ENCODE measurements around the gene UPK1A. TPM values are rescaled to one million over a fixed set of nuclear protein-coding genes. Genes with fewer than 3 reads are reported as not detected.

Gene UPK1A
- total and polyA plus RNA-seq, 2 of the 8 experiments (the other 6 are each of a cell fraction or from before 2014, with no cell fraction given) = 0.56 to 9.9 TPM

DNA sequence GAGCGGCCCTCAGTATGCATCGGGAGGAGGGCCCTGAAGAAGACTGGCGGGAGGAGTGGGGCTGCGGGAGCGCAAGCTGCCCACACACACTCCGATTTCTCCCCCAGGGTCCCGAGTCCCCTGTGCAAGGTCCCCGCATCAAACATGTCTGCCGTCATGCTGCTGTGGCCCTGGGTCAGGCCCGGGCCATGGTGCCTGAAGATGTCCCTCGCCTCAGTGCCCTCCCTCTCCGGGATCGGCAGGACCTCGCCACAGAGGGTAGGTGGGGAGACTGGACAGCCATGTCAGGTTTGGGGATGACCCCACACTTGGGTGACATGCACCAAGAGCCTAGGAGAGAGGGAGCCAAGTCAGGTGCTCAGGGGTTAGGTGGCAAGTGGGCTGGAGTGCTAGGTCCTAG is 56.1 kb downstream of the UPK1A start:
- peaks cover 33 to 56% (median 47%) of the 10 kb centered on the region in 4 experiments for H3K36me3 ChIP-seq (ENCODE audit: control insufficient read depth in 2 of 4, insufficient read depth in 4 of 4, low read length in 3 of 4)
- H2BK120ac ChIP-seq (replicated peaks; ENCODE audit: low read depth, low read length) = no peak overlapping the region
- no peak overlapping the region for H3K56ac ChIP-seq (replicated peaks; ENCODE audit: insufficient read length, low read depth, low read length)
- H3K9ac ChIP-seq (replicated peaks in 1 of 4; ENCODE audit: extremely low read depth in 1 of 4, low read depth in 3 of 4, low read length in 3 of 4) = no peak overlapping the region
- H3K79me1 ChIP-seq (ENCODE audit: low read depth, low read length) = peaks cover 8% of the 10 kb centered on the region
- no peak overlapping the region for H3K18ac ChIP-seq (ENCODE audit: extremely low read depth, low read length)
- no peak overlapping the region for H3K4me2 ChIP-seq (ENCODE audit: insufficient read depth in 1 of 2, low read depth in 2 of 2, low read length in 2 of 2)
- peaks cover 0 to 20% of the 10 kb centered on the region in 2 experiments; a peak in 2 of 4 replicates for H3K79me2 ChIP-seq (ENCODE audit: control insufficient read depth in 1 of 2, insufficient read depth in 2 of 2, low read length in 2 of 2)
- no peak overlapping the region for H3K27ac ChIP-seq (ENCODE audit: low read depth, low read length)
- no peak overlapping the region for H3K4ac ChIP-seq (replicated peaks; ENCODE audit: insufficient read length, low read depth, low read length)
- FAIRE-seq (no peak), DNase-seq (ENCODE audit: low read depth in 1 of 2, low spot score in 2 of 2) (no peak)
- H3K27me3 ChIP-seq (replicated peaks in 1 of 4; ENCODE audit: control insufficient read depth in 3 of 4, extremely low read depth in 1 of 4, insufficient read depth in 3 of 4, low read length in 3 of 4) = no peaks in the 10 kb centered on the region
- no peak overlapping the region for H2AK5ac ChIP-seq (ENCODE audit: low read depth, low read length)
- no peak overlapping the region for H3K14ac ChIP-seq (ENCODE audit: insufficient read length)
- H3K4me1 ChIP-seq (replicated peaks in 1 of 4; ENCODE audit: control insufficient read depth in 3 of 4, insufficient read depth in 4 of 4, low read length in 3 of 4) = peaks cover 0 to 5% (median under 1%) of the 10 kb centered on the region in 4 experiments; a peak in 2 of 7 replicates
- no peak overlapping the region for H2BK5ac ChIP-seq (ENCODE audit: low read depth, low read length)
- no peak overlapping the region for H3K4me3 ChIP-seq (ENCODE audit: extremely low read depth in 1 of 4, insufficient read depth in 2 of 4, low read depth in 3 of 4, low read length in 4 of 4)
- ChIA-PET POLR2A (ENCODE audit: partially characterized antibody) (interaction anchor here (0.6 to 5.0 kb wide), 2 partner anchors 15 to 44 kb away, joined by 3 to 54 read pairs; no protein-coding TSS in a partner anchor), CTCF (ENCODE audit: partially characterized antibody) (interaction anchor here (11.8 kb wide), 1 partner anchor 16 kb away, joined by 80 read pairs; the partner anchor contains the start of gene IGFLR1)
- peaks cover 3% of the 10 kb centered on the region; the same call in 1 of the 2 replicates for H3K23me2 ChIP-seq (ENCODE audit: low read depth, low read length)
- no peak overlapping the region for H4K91ac ChIP-seq (replicated peaks; ENCODE audit: insufficient read length, low read length)
- no peak overlapping the region for H3K23ac ChIP-seq (ENCODE audit: insufficient read length)
- peaks cover 7 to 13% of the 10 kb centered on the region in 2 experiments for H4K20me1 ChIP-seq (replicated peaks in 1 of 2; ENCODE audit: control insufficient read depth in 1 of 2, insufficient read depth in 2 of 2, low read length in 2 of 2)
- H4K8ac ChIP-seq (ENCODE audit: extremely low read depth, insufficient read depth, low read length) = no peak overlapping the region; the same call in 1 of the 2 replicates
- H4K5ac ChIP-seq (ENCODE audit: insufficient read length, low read depth, low read length) = no peak overlapping the region
- TF ChIP-seq KDM1A (IDR thresholded peaks at IDR 0.05; ENCODE audit: borderline replicate concordance, low read length) = no peak
- no peak for TF ChIP-seq SIN3A (conservative IDR thresholded peaks at IDR 0.05 in 1 of 2, IDR thresholded peaks at IDR 0.05 in 1 of 2; ENCODE audit: low read depth in 1 of 2, low read length in 2 of 2)
- TF ChIP-seq SUZ12 (IDR thresholded peaks at IDR 0.05; ENCODE audit: low read length) = no peak
- no peak for TF ChIP-seq EZH2 (IDR thresholded peaks at IDR 0.05; ENCODE audit: low read depth, low read length, severe bottlenecking)
- TF ChIP-seq SAP30 (IDR thresholded peaks at IDR 0.05; ENCODE audit: insufficient read depth, insufficient replicate concordance, low read length) = no peak
- TF ChIP-seq, protein P1, sequence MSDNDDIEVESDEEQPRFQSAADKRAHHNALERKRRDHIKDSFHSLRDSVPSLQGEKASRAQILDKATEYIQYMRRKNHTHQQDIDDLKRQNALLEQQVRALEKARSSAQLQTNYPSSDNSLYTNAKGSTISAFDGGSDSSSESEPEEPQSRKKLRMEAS (IDR thresholded peaks at IDR 0.05) = no peak
- TF ChIP-seq MAFK (IDR thresholded peaks at IDR 0.05; ENCODE audit: low read depth, low read length) = no peak
- H2BK20ac ChIP-seq (ENCODE audit: low read length) = no peak overlapping the region
- no peak overlapping the region for H2BK15ac ChIP-seq (ENCODE audit: low read length)
- no peaks in the 10 kb centered on the region for H3K9me3 ChIP-seq (ENCODE audit: insufficient read depth in 2 of 2, low read depth in 1 of 2, low read length in 1 of 2)
- no peak overlapping the region for H2BK12ac ChIP-seq (ENCODE audit: low read depth, low read length)
- H2AFZ ChIP-seq (ENCODE audit: low read length) = no peak overlapping the region
- WGBS, 2 experiments (ENCODE audit: extremely low coverage in 1 of 2, insufficient coverage in 1 of 2, insufficient read length in 1 of 2, insufficient replicate concordance in 2 of 2, low coverage in 1 of 2, low lambda C conversion rate in 2 of 2, missing lambda C conversion rate in 1 of 2) = 98% methylated on average over 11 of the region's 14 CpGs; no CpG with 5 or more reads in 1 of the 2 experiments

Data from H1 (cell line).